C4-2B (cell line): ENCODE data around the gene NLRP12.

ENCODE experiments used
- ZFX ChIP-seq: fragments of 450-650 bp; IDR thresholded peaks from 2 replicates; pipeline ENCODE4 v1.6.1; 2017
- TF ChIP-seq, protein P1 (sequence below): fragments of 450-650 bp; conservative IDR thresholded peaks from 2 replicates; pipeline ENCODE4 v1.5.1; 2017; ENCODE audit warnings: mild to moderate bottlenecking

DNA sequence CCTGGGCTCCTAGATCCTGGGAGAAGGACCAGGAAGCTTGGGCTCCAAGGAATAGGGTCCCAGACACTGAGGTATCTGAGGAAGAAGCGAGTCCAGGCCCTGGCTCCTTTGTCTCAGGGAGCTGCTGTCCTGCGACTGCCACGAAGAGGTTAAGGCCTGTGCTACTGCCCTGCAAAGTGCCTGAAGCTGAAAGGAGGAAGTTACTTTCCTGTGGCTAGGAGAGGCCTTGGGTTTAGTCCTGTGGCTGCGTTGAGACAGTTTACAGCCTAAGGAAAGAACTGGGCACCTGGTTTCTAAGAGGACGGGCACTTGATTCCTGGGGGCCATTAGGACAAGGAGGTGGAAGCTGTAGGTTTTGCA lies 46.4 kb upstream of the NLRP12 start:
- TF ChIP-seq, protein P1, sequence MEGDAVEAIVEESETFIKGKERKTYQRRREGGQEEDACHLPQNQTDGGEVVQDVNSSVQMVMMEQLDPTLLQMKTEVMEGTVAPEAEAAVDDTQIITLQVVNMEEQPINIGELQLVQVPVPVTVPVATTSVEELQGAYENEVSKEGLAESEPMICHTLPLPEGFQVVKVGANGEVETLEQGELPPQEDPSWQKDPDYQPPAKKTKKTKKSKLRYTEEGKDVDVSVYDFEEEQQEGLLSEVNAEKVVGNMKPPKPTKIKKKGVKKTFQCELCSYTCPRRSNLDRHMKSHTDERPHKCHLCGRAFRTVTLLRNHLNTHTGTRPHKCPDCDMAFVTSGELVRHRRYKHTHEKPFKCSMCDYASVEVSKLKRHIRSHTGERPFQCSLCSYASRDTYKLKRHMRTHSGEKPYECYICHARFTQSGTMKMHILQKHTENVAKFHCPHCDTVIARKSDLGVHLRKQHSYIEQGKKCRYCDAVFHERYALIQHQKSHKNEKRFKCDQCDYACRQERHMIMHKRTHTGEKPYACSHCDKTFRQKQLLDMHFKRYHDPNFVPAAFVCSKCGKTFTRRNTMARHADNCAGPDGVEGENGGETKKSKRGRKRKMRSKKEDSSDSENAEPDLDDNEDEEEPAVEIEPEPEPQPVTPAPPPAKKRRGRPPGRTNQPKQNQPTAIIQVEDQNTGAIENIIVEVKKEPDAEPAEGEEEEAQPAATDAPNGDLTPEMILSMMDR = no peak
- TF ChIP-seq ZFX = no peak
